ENCODE measurements around the gene FUNDC1. TPM values are rescaled to one million over a fixed set of nuclear protein-coding genes. Genes with fewer than 3 reads are reported as not detected.

FUNDC1 gene
- total RNA-seq, 1 donor from 2014 or later: 9.9 TPM

GRCh38 chrX:44483965-44484606 is 58.6 kb downstream of the FUNDC1 start:
- DNase-seq (ENCODE audit: extremely low read depth, low read depth, low spot score): no peak

GRCh38 chrX:44482575-44482974 is 60.1 kb downstream of the FUNDC1 start:
- DNase-seq (ENCODE audit: extremely low read depth, low read depth, low spot score): no peak

- DNase-seq (ENCODE audit: extremely low read depth, low read depth, low spot score): no peak
Observed at GRCh38 chrX:44480591-44480990, 62.1 kb downstream of the FUNDC1 start.

- no peak for DNase-seq (ENCODE audit: extremely low read depth, low read depth, low spot score)
Observed at GRCh38 chrX:44474410-44474809, 68.2 kb downstream of the FUNDC1 start.

Other genes starting within 250 kb of the FUNDC1 start
- gene EFHC2, start 199.2 kb downstream of the FUNDC1 start, total RNA-seq: 0.10 TPM in 1 of 2 replicates, not detected in the other